ENCODE data around the gene CSH2. TPM values are rescaled to one million over a fixed set of nuclear protein-coding genes. Genes with fewer than 3 reads are reported as not detected.

CSH2 gene
- total RNA-seq, 1 experiment from 2014 or later, result not detected

DNA sequence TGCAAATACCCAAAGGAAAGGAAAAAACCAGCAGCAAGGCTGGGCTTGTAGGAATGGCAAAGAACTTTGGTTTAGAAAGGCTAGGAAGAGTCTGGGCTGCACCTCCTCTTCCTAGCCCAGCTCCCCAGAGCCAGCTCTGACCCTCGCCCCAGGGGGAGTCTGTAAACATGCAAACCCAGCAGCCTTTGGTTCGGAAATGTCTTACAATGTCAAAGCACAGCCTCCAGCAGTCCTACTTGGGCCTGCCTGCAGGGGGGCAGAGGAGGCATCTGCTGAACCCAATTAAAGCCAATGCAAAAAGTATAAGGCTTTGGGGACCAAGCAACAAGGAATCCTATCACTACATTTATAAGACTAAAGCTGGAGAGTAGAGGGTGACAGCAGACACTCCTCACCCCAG, 41.0 kb downstream of the CSH2 start:
- no peak overlapping the region for H3K4me2 ChIP-seq (ENCODE audit: low read depth, low read length, poor library complexity, severe bottlenecking)
- H4K20me1 ChIP-seq (ENCODE audit: insufficient read depth, low read depth, low read length), result no peaks in the 10 kb centered on the region; the same call in 1 of the 2 replicates
- peaks cover 31% of the 10 kb centered on the region; the same call in 1 of the 2 replicates for H3K36me3 ChIP-seq (ENCODE audit: insufficient read depth, low read length)
- peaks cover 19% of the 10 kb centered on the region for H3K4me1 ChIP-seq (ENCODE audit: low read length)
- peaks cover 39% of the 10 kb centered on the region for H3K79me2 ChIP-seq (ENCODE audit: low read length)
- no peaks in the 10 kb centered on the region for H3K9me2 ChIP-seq (replicated peaks; ENCODE audit: insufficient read depth, low read length)
- H3K27ac ChIP-seq (ENCODE audit: low read length), result no peak overlapping the region
- H3K4me3 ChIP-seq (ENCODE audit: low read length), result no peak overlapping the region
- peak; percentile 67 for DNase-seq
- no peak overlapping the region for H3K9ac ChIP-seq (ENCODE audit: low read length)
- H3K9me3 ChIP-seq (ENCODE audit: low read length), result no peaks in the 10 kb centered on the region
- H3K27me3 ChIP-seq (ENCODE audit: low read length), result no peaks in the 10 kb centered on the region
- H2AFZ ChIP-seq (ENCODE audit: low read length), result no peak overlapping the region

DNA sequence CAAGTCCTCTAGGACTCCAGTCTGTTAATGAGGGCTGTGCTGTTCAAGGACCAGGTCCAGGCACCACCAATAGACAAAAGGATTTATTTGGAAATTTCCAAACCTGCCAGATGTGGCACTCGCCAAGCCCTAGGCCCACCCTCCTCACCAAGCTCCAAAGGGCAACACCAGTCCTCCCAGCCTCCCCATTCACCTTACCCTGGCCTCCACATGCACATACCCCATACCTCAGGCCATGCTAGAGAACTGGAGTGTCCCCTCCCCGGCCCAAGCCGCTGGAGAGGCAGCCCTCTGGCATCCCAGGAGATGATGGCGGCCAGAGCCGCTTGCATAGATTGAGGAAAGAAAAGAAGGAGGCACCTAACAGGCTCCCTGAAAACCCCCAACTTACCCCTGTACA, 41.5 kb downstream of the CSH2 start:
- Histone ChIP-seq H3K9me2 (replicated peaks; ENCODE audit: insufficient read depth, low read length) (no peaks in the 10 kb centered on the region), H3K36me3 (ENCODE audit: insufficient read depth, low read length) (peaks cover 31% of the 10 kb centered on the region; the same call in 1 of the 2 replicates), H3K9me3 (ENCODE audit: low read length) (no peaks in the 10 kb centered on the region), H3K4me2 (ENCODE audit: low read depth, low read length, poor library complexity, severe bottlenecking) (no peak overlapping the region), H3K79me2 (ENCODE audit: low read length) (peaks cover 36% of the 10 kb centered on the region), H3K27ac (ENCODE audit: low read length) (no peak overlapping the region), H3K4me1 (ENCODE audit: low read length) (peaks cover 19% of the 10 kb centered on the region), H4K20me1 (ENCODE audit: insufficient read depth, low read depth, low read length) (no peaks in the 10 kb centered on the region; the same call in 1 of the 2 replicates), H3K9ac (ENCODE audit: low read length) (no peak overlapping the region), H2AFZ (ENCODE audit: low read length) (no peak overlapping the region), H3K27me3 (ENCODE audit: low read length) (no peaks in the 10 kb centered on the region), H3K4me3 (ENCODE audit: low read length) (no peak overlapping the region)
- no peak for DNase-seq

DNA sequence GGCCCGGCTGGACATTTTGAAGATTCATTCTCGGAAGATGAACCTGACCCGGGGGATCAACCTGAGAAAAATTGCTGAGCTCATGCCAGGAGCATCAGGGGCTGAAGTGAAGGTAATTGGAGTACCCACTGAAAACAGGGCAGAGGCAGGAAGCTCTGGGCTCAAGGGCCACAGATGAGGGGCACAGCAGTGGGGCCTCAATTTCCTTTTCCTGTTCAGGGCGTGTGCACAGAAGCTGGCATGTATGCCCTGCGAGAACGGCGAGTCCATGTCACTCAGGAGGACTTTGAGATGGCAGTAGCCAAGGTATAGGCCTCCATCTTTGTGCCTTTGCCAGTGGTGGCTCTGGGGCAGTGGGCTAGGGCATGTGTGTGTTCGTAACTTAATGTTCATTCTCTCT, 42.0 kb downstream of the CSH2 start:
- Histone ChIP-seq H3K4me1 (ENCODE audit: low read length) (peaks cover 19% of the 10 kb centered on the region), H2AFZ (ENCODE audit: low read length) (no peak overlapping the region), H3K9ac (ENCODE audit: low read length) (no peak overlapping the region), H3K9me3 (ENCODE audit: low read length) (no peaks in the 10 kb centered on the region), H3K79me2 (ENCODE audit: low read length) (peaks cover 35% of the 10 kb centered on the region), H3K4me2 (ENCODE audit: low read depth, low read length, poor library complexity, severe bottlenecking) (no peak overlapping the region), H3K9me2 (replicated peaks; ENCODE audit: insufficient read depth, low read length) (no peaks in the 10 kb centered on the region), H3K36me3 (ENCODE audit: insufficient read depth, low read length) (peaks cover 31% of the 10 kb centered on the region; the same call in 1 of the 2 replicates), H3K27me3 (ENCODE audit: low read length) (no peaks in the 10 kb centered on the region), H3K27ac (ENCODE audit: low read length) (no peak overlapping the region), H4K20me1 (ENCODE audit: insufficient read depth, low read depth, low read length) (peaks cover 3% of the 10 kb centered on the region; the same call in 1 of the 2 replicates), H3K4me3 (ENCODE audit: low read length) (no peak overlapping the region)
- no peak for DNase-seq

DNA sequence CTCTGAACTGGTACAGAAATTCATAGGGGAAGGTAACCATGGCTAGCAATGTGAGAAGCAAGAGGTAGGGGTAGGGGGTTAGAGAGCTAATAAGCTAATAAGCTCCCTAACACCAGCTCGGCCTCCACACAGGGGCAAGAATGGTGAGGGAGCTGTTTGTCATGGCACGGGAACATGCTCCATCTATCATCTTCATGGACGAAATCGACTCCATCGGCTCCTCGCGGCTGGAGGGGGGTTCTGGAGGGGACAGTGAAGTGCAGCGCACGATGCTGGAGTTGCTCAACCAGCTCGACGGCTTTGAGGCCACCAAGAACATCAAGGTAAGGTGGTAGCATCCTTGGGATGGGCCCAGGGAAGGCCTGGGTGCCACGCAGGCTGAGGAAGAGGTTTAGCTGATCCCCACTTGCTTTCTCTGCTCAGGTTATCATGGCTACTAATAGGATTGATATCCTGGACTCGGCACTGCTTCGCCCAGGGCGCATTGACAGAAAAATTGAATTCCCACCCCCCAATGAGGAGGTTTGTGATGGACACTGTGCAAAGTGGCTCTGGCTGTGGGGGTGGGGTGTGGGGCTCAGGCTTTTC, 42.5 kb downstream of the CSH2 start:
- no peak overlapping the region for H3K9ac ChIP-seq (ENCODE audit: low read length)
- no peak overlapping the region for H3K4me2 ChIP-seq (ENCODE audit: low read depth, low read length, poor library complexity, severe bottlenecking)
- no peak overlapping the region for H2AFZ ChIP-seq (ENCODE audit: low read length)
- H4K20me1 ChIP-seq (ENCODE audit: insufficient read depth, low read depth, low read length), result peaks cover 8% of the 10 kb centered on the region; the same call in 1 of the 2 replicates
- H3K9me3 ChIP-seq (ENCODE audit: low read length), result no peaks in the 10 kb centered on the region
- no peak overlapping the region for H3K4me3 ChIP-seq (ENCODE audit: low read length)
- H3K27ac ChIP-seq (ENCODE audit: low read length), result no peak overlapping the region
- H3K9me2 ChIP-seq (replicated peaks; ENCODE audit: insufficient read depth, low read length), result no peaks in the 10 kb centered on the region
- DNase-seq, result no peak
- H3K79me2 ChIP-seq (ENCODE audit: low read length), result peaks cover 40% of the 10 kb centered on the region
- H3K27me3 ChIP-seq (ENCODE audit: low read length), result no peaks in the 10 kb centered on the region
- peaks cover 31% of the 10 kb centered on the region; the same call in 1 of the 2 replicates for H3K36me3 ChIP-seq (ENCODE audit: insufficient read depth, low read length)
- H3K4me1 ChIP-seq (ENCODE audit: low read length), result peaks cover 22% of the 10 kb centered on the region

DNA sequence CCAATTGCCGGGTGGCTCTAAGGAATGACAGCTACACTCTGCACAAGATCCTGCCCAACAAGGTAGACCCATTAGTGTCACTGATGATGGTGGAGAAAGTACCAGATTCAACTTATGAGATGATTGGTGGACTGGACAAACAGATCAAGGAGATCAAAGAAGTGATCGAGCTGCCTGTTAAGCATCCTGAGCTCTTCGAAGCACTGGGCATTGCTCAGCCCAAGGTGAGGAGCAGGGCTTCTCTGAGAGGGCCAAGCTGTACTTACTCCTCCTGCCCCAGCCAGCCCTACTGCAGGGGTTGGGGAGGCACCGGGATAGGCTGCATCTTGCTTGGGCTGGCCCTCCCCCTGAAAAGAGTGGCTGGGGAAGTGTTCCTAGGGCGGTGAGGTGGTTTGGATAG, 43.2 kb downstream of the CSH2 start:
- no peak overlapping the region for H2AFZ ChIP-seq (ENCODE audit: low read length)
- H3K36me3 ChIP-seq (ENCODE audit: insufficient read depth, low read length), result peaks cover 35% of the 10 kb centered on the region; the same call in 1 of the 2 replicates
- DNase-seq, result no peak
- H3K9ac ChIP-seq (ENCODE audit: low read length), result no peak overlapping the region
- H4K20me1 ChIP-seq (ENCODE audit: insufficient read depth, low read depth, low read length), result peaks cover 14% of the 10 kb centered on the region; the same call in 1 of the 2 replicates
- no peaks in the 10 kb centered on the region for H3K9me2 ChIP-seq (replicated peaks; ENCODE audit: insufficient read depth, low read length)
- peaks cover 48% of the 10 kb centered on the region for H3K79me2 ChIP-seq (ENCODE audit: low read length)
- H3K27me3 ChIP-seq (ENCODE audit: low read length), result no peaks in the 10 kb centered on the region
- H3K27ac ChIP-seq (ENCODE audit: low read length), result no peak overlapping the region
- H3K4me1 ChIP-seq (ENCODE audit: low read length), result peaks cover 27% of the 10 kb centered on the region
- no peak overlapping the region for H3K4me2 ChIP-seq (ENCODE audit: low read depth, low read length, poor library complexity, severe bottlenecking)
- no peak overlapping the region for H3K4me3 ChIP-seq (ENCODE audit: low read length)
- H3K9me3 ChIP-seq (ENCODE audit: low read length), result no peaks in the 10 kb centered on the region

DNA sequence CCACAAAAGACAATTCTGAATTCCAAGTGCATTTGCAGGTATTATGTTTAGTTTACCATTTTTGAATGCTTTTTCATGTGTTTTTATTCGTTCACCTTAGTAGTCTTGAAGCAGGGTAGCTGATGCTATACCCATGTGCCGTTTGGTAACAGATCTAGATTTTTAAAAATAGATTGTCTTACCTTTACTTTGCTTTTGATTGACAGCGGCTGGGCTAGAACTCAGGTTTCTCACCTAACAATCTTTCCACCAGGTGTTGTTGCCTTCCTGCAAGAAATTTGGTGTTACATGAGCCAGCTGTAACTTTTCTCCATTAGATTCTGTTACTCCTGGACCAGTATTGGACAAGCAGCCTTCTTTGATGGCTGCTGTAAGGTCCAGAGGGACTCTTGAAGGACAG, 44.5 kb downstream of the CSH2 start:
- peak overlapping the region; percentile 86 for H3K9ac ChIP-seq (ENCODE audit: low read length)
- H3K4me3 ChIP-seq (ENCODE audit: low read length), result peak overlapping the region; percentile 87

DNA sequence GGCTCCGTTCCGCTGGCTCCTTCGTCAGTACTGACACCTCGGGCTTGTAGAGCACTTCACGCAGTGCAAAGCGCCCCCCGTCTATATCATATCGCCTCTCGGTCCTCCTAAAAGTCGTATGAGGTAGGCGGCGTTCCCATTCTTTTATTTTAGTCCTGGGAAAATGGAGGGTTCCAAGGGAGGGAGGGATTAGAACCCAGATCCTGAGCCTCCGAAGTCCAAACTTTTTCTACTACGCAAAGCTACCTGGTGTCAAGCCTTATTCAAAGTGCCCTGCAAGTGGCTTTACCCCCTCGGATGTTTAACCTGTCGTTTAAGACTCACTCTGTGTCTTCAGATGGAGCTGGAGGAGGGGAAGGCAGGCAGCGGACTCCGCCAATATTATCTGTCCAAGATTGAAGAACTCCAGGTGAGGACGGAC, 45.7 kb downstream of the CSH2 start:
- Histone ChIP-seq H3K79me2 (ENCODE audit: low read length) (peaks cover 56% of the 10 kb centered on the region), H3K27me3 (ENCODE audit: low read length) (no peaks in the 10 kb centered on the region), H4K20me1 (ENCODE audit: insufficient read depth, low read depth, low read length) (peaks cover 16% of the 10 kb centered on the region), H3K36me3 (ENCODE audit: insufficient read depth, low read length) (peaks cover 44% of the 10 kb centered on the region; the same call in 1 of the 2 replicates), H3K9me3 (ENCODE audit: low read length) (no peaks in the 10 kb centered on the region), H3K4me2 (ENCODE audit: low read depth, low read length, poor library complexity, severe bottlenecking) (peak overlapping the region; percentile 91), H3K9ac (ENCODE audit: low read length) (peak overlapping the region; percentile 86), H3K4me1 (ENCODE audit: low read length) (peaks cover 28% of the 10 kb centered on the region), H3K9me2 (replicated peaks; ENCODE audit: insufficient read depth, low read length) (no peaks in the 10 kb centered on the region), H3K27ac (ENCODE audit: low read length) (peak overlapping the region; percentile 81; the same call in 1 of the 2 replicates), H2AFZ (ENCODE audit: low read length) (no peak overlapping the region; the same call in 1 of the 2 replicates), H3K4me3 (ENCODE audit: low read length) (peak overlapping the region; percentile 87)
- peak; percentile 62 for DNase-seq

More for the DNA sequence above, 44.5 kb downstream of the CSH2 start:
- DNase-seq, result no peak
- peak overlapping the region; percentile 91 for H3K4me2 ChIP-seq (ENCODE audit: low read depth, low read length, poor library complexity, severe bottlenecking)
- H2AFZ ChIP-seq (ENCODE audit: low read length), result no peak overlapping the region
- no peaks in the 10 kb centered on the region for H3K9me2 ChIP-seq (replicated peaks; ENCODE audit: insufficient read depth, low read length)
- H3K27ac ChIP-seq (ENCODE audit: low read length), result no peak overlapping the region
- peaks cover 28% of the 10 kb centered on the region for H3K4me1 ChIP-seq (ENCODE audit: low read length)
- peaks cover 56% of the 10 kb centered on the region for H3K79me2 ChIP-seq (ENCODE audit: low read length)
- H3K9me3 ChIP-seq (ENCODE audit: low read length), result no peaks in the 10 kb centered on the region
- H4K20me1 ChIP-seq (ENCODE audit: insufficient read depth, low read depth, low read length), result peaks cover 14% of the 10 kb centered on the region; the same call in 1 of the 2 replicates
- H3K36me3 ChIP-seq (ENCODE audit: insufficient read depth, low read length), result peaks cover 47% of the 10 kb centered on the region; the same call in 1 of the 2 replicates
- no peaks in the 10 kb centered on the region for H3K27me3 ChIP-seq (ENCODE audit: low read length)

DNA sequence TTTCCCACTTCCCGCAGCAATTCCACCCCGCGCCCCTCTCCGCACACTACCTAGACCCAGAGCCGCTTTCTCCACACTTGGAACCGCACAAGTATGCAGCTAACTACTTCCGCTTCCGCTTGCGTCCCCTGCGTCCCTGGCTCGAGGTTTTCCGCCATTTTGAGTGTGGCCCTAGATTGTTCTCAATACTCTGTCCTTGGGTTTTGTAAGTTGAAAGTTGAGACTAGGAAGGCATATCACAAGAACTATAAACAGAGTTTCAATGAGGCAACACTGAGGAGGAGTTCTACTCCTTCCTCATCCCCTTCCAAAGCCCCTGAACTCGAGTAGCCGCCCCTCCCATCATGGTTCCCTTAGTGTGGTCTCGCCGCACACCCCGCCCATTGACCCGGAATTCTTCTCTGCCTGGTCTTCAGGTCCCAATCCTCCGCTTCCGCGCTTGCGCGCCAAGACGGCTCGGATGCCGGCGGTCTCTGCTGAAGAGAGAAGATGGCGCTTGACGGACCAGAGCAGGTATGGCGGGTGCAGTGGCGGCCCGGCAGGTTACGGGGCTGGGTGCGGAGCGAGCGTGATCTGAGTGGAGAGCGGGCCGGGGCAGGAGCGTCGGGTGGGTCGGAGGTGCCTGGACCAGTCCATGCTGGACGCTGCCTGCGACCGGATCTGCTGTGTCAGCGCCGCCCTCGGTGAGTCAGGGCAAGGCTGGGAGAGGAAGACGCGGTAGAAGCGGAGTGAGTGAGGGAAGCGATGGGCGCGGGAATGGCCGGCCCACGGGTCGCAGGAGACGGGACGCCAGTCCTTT, 46.3 kb downstream of the CSH2 start, which contains the start of the genes FTSJ3 and PSMC5:
Gene FTSJ3, minus strand, starts transcription at position 662 of the 799 bp plus-strand sequence. CDS start 761 bp downstream, outside the sequence.
Gene PSMC5, plus strand, starts transcription at position 430 of the 799 bp plus-strand sequence. Its CDS starts 60 bp downstream, at position 490.
- peaks cover 49% of the 10 kb centered on the region; the same call in 1 of the 2 replicates for H3K36me3 ChIP-seq (ENCODE audit: insufficient read depth, low read length)

More for the DNA sequence above, 46.3 kb downstream of the CSH2 start, which contains the start of the genes FTSJ3 and PSMC5:
- Histone ChIP-seq H3K9me2 (replicated peaks; ENCODE audit: insufficient read depth, low read length) (no peaks in the 10 kb centered on the region), H3K4me2 (ENCODE audit: low read depth, low read length, poor library complexity, severe bottlenecking) (peak within 1 kb of the TSS; percentile 91), H4K20me1 (ENCODE audit: insufficient read depth, low read depth, low read length) (peaks cover 22% of the 10 kb centered on the region), H3K4me3 (ENCODE audit: low read length) (peak within 1 kb of the TSS; percentile 87), H3K9ac (ENCODE audit: low read length) (peak within 1 kb of the TSS; percentile 86), H3K9me3 (ENCODE audit: low read length) (no peaks in the 10 kb centered on the region), H2AFZ (ENCODE audit: low read length) (peak within 1 kb of the TSS; percentile 96), H3K27me3 (ENCODE audit: low read length) (no peaks in the 10 kb centered on the region), H3K79me2 (ENCODE audit: low read length) (peaks cover 57% of the 10 kb centered on the region), H3K27ac (ENCODE audit: low read length) (peak within 1 kb of the TSS; percentile 81), H3K4me1 (ENCODE audit: low read length) (peaks cover 28% of the 10 kb centered on the region)
- DNase-seq, result peak; percentile 98
